GM21367 (cell line): Measurements from ENCODE around the gene TXNL4B.

Experiments used
- ATAC-seq: cut with Tn5 transposase; IDR thresholded peaks from one replicate; pipeline ENCODE4 v1.9.1; 2021; ENCODE audit not compliant: unreplicated experiment

TXNL4B gene

DNA sequence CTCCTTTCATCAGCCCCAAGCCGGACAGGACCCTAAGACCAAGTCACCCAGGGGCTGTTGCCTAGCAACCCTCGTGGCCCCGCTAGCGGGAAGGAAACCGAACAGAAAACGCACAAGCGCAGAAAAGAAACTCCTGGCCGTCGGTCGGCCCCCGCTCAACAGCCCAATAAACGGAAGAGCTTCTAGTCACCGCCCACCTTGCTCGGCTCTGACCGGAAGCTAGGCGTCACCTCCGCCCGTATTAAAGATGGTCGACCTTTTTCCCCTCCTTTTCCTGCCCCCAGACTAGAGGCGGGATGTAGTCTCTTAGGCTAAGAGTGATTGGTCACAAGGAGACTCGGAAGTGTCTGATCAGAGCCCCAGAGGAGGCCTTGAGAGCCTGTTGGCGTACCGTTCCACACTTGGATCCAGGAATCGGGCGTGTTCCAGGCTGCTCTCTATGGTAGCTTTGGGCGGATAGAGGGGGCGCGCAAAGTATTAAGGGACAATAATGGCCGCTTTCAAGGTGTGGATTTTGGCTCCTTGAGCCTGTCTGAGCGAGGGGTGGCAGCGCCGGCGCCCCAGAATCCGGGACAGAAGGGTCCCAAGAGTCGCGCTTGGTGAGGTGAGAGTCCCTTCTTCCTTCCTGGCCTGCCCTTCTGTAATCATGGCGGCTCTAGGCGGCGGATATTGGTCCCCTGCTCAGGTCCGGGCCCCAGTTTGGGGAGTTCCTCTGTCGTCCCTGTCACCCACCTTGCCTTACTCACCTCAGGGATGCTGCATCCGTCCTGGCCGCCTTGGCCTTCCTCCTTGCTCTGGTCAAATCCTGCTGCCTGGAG lies at the start of gene TXNL4B, which contains the start of gene DHX38:
Gene TXNL4B, minus strand, starts transcription at position 173 of the 818 bp plus-strand sequence. CDS start 2,871 bp downstream, outside the sequence.
Gene DHX38, plus strand, starts transcription at position 400 of the 818 bp plus-strand sequence. CDS start 2,311 bp downstream, outside the sequence.
- ATAC-seq, result peak; percentile 96

DNA sequence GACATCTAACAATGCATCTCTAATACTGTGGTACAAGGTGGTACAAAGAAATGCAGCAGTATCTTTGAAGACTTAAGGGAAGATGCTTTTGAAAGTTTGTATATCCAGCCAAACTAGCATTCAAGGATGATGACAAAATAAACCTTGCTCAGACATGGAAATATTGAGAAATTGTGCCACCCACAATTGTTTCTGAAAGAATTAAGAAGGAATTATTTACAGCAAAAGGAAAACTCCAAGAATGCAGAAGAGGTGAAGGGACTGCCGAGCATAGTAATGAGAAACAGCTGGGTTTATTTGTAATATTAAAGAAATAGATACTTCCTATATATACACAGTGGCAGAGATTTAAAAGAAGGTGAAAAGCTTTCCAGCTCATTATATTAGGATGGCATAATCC lies 49.1 kb upstream of the TXNL4B start:
- ATAC-seq, result no peak

DNA sequence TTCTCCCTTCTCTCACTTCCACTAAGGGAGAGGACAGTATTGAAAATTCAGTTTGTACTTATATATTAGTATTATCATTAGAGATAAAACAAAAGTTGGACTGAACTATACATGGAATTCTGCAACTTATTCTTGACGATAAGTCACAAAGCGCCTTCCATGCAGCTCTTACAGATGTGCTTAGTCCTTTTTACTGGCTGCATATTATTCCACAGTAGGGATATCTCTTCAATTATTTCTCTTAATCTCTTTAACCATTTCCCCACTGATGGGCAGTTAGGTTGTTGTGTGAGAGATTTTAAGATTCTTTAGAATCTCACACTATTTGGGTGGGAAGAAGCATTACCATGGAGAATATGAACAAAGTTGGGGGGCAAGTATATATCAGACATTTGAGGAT lies 46.5 kb upstream of the TXNL4B start:
- ATAC-seq, result no peak

DNA sequence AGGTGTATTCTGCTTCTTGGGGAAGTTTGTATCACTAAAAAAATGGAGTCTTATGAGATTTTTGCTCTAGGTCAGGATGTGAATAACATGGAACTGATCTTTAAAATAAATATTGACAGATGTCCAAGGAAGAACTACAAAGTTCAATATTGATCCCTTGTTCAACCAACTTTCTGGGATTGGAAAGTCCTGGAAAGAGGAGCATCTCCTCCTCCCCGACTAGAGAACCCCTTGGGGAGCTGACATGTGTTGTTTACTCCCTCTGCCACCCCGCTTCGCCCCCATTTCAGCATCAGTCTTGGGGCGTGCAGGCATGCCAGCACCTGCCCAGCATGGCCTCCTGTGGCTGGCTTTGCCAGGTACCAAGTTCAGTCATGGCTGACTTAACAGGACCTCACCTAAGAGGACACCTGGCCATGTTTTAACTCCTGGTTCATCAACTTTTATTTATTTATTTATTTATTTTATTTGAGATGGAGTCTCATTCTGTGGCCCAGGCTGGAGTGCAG lies 44.7 kb upstream of the TXNL4B start:
- no peak for ATAC-seq

DNA sequence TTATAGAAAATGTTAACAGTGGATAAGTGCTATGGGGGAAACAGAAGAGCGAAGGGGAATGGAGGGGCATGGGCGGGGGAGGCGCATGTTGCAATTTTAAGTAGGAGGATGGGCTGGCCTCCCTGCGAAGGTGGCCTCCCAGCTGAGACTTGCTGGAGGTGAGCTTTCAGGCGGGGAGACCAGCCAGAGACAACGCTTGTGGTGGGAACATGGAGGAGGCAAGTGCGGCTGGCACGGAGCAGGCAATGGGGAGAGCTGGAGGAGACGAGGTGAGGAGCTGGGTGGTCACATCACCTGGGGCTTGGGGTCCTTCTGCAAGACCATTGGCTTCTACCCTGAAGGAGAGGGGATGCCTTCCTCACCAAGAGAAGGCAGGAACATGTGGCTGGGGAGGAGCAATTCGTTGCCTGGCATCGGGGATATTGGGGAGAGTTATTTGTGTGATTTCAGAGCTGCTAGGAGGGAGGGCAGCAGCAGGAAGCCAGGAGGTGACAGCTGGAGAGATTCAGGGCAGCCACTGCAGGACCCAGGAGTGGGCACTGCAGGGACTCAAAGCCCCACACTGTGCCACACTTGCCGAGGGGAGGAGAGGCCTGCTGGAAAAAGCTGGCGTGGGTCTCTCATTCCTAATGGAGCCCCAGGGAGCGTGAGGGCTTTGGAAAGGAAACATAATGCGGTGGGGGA lies 44.1 kb upstream of the TXNL4B start:
- no peak for ATAC-seq

DNA sequence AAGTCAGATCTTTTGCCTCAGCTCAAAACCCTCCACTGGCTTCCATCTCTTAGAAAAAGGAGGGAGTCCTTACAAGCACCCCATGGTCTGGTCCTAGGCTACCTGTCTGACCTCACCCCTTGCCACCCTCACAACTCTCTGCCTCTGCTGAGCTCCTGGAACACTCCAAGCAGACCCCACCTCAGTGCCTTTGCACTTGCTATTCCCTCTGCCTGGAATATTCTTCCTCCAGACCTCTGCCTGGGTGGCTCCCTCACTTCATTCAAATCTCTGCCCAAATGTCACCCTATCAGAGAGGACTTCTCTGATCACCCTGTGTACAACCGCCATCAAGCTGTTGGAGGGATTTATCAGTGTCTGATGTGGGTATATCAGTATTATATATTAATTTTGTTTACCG lies 41.1 kb upstream of the TXNL4B start:
- ATAC-seq, result no peak

DNA sequence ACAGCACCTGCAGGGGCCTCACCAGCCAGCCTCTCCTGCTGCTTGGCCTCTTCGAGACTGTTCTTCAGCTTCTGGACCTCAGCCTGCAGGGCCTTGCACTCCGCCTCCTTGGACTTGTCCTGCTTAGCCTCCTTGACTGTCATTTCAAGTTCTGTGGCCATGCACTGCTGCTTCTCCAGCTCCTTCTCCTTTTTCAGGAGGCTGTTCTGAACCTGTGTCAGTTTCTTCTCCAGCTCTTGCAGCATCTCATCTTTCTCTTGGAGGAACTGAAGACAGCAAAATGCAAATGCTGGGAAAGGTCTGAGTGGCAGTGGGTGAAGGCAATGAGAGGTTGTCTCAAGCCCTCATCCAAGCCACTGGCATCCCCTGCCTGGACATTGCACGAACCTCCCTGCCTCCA lies 39.3 kb upstream of the TXNL4B start:
- ATAC-seq, result no peak

DNA sequence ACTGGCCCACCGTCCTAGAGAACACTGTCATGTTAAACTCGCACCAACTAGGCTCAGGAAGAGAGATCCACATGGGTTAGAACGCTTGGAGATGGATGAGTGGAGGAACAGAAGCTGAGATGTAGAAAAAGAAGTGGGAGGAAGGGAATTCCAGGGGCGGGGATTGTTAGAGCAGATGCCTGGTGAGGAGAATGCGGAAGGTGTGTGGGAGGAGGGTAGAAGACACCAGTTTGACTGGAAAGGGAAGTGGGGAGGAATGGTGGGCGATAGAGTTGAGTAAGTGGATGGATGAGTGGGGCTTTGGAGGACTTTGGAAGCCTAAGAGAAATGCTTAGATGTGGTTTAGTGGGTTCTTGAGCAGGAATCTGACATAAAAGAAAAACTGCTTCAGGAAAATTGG lies 37.6 kb upstream of the TXNL4B start:
- ATAC-seq, result no peak

DNA sequence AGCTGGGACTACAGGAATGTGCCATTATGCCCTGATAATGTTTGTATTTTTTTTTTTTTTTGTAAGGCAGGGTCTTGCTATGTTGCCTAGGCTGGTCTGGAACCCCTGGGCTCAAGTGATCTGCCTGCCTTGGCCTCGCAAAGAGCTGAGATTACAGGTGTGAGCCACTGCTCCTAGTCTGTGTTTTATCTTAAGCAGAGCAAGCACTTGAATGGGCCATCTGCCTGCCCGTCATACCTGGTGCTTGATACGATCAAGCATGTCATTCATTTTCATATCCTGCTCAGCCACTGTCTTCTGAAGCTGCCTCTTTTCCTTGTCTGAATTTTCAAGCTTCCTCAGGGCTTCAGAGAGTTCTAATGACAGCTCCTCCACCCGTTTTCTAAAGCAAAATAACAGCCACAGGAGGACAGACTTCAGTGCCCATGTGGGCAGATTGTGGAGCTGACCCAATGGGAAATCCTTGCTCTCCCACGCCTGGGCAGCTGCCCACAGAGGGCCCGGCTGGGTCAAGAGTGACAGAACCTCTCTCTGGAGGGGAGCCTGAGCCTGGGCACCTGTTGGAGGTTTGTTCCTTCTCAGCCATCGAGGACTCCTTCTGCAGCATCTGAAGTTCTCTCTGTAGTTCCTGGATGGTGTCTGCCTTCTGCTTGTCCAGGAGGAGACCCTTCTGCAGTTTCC lies 36.7 kb upstream of the TXNL4B start:
- no peak for ATAC-seq

DNA sequence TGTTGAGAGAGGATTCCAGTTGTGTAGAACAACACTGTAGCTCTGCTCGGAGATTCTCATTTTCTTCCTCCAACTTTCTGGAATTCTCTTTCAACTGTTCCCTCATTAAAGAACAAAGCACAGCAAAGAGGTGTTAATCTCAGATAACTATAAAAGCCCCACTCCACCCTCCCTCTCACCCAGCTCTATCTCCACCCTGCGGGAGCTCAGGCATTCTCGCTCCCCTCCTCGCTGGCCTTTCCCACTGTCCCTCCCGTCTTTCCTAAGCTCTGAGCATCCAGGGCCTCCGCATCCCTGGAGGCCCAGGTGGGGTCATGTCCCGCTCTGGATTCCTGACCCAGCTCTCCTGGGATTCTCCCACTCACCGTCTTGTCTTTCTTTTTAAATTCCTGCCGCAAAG lies 35.3 kb upstream of the TXNL4B start:
- no peak for ATAC-seq

DNA sequence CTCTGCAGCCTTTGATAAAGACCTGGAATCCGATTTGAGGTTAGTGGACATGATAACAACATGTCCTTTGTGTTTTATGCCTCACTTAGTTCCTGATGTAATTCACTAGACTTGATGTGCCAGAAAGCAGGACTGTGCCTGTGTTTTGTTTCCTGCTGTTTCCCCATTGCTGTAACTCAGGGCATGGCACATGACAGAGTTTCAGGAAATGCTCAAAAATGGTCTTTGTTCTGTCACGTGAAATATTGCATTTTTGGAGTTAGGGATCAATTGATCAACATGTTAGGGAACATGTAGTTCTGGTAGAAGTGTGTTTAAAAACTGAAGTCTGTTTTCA lies 33.0 kb upstream of the TXNL4B start:
- no peak for ATAC-seq

DNA sequence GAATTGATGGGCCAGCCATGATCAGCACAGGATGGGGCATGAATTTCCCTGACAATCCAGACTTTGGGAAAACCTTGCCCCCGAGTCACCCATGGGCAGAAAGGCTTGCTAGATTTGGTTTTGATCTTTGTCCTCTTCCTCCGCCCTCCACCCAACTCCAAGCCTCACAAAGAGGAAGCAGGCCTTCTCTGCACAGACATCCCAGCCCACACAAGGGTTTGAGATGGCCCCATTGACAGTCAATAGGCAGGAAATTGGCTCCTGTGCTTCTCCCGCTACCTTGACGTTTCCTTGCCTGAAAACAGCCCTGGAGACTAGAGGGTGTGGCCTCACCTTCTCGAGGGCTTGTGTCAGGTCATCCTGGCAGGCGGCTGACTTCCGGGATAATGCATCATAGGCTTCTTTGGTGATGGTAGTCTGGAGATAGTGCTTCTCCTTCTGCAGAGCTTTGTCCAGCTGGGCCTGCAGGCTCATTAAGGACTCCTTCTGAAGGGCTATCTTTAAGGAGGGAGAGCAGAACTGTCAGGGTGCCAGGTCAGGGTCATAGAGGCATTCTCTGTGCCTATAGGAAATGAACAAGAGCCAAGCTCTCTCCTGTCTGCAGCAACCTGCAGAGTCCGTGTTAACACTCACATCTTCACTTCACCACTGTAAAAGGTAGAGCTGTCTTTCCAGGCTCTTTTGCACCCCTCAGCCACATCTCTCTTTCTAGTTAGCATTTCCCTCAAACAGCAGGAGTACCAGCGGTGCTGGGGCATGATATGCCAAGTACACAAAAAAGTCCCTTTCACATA lies 32.4 kb upstream of the TXNL4B start:
- no peak for ATAC-seq

DNA sequence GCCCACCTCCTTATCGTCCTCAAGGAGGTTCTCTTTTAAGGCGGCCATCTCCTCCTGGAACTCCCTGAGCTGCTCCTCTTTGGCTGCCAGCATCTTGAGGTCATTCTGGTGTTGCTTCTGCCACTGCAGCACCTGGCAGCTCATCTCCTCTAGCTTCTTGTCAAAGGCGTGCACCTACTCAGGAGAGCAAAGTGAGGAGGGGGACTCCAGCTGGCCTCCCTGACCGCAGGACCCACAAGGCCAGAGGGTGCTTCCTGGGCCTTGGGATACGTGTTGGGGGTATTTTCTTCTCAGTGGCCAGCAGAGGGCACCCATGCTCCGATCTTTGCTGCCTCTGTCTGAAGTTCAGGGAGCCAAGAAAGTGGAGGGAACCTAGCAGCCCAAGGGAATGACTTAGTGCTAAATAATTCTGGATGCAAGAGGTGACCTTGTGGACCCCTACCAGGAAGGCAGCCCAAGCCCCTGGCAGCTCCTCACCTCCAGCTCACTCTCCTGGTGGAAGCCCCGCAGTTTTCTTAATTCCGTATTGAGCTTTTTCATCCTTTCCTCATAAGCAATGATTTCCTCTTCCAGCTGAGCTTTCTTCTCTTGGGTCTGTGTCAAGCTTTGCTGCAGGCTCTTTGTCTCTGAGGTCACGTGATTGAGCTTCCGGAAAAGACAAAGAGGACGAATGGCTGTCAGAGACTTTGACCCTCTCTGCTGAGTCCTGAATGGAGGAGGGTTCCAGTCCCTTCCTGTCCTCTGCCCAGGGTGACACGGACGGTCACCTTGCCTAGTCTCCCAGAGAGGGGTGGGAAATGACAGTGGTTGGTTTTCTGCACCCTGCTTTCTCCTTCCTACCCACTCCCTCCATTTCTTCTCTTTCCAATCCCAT lies 31.6 kb upstream of the TXNL4B start:
- ATAC-seq, result no peak

DNA sequence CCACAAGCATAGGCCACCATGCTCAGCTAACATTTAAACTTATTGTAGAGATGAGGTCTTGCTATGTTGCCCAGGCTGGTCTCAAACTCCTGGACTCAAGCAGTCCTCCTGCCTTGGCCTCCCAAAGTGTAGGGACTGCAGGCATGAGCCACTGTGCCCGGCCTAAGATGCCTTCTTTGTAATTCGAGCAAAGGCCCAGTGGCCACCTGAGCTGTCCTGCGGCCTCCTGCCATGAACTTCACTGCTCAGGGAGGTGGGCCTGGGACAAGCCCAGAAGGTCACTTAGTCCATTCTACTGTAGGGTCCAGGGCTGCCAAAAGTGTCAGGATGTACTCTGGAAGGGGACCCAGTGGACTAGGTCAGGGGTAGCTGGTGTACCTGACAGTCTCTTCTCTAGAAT lies 30.7 kb upstream of the TXNL4B start:
- no peak for ATAC-seq

DNA sequence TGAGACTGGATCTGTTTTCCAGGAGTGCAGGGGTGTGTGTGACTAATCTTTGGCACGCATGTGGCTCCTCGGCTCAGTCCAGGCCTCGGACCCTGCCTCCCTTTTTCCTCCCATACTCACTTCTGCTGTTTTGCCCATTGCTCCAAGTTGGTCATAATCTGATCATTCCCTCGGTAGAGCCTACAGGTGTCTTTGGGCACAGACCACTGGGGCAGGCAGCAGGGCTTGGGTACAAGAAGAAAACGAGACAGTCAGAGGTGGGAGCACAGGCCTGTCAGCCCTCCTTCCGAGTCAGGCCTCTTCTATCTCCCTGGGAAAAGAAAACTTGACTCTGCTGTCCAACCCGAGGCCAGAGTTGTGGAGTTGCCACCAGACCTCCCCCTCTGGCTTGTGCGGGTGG lies 30.0 kb upstream of the TXNL4B start:
- no peak for ATAC-seq

DNA sequence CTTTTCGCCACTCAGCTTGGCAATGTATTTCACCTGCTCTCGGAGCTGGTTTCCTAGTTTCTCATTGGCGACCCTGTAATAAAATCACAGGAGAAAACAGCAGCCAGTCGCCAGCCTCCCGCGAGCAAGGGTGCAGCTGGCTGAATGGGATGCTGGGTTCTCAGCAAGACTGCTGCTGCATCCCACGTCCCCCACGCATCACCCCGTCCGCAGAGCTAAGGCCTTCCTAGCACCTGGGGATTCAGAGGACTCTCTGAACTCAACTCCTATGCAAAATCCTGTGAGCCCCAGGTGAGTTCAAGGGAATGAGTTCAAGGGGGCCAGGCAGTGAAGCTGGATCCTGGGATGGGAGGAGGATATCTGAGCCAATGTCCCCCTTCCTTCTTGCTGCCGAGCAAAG lies 29.5 kb upstream of the TXNL4B start:
- no peak for ATAC-seq

DNA sequence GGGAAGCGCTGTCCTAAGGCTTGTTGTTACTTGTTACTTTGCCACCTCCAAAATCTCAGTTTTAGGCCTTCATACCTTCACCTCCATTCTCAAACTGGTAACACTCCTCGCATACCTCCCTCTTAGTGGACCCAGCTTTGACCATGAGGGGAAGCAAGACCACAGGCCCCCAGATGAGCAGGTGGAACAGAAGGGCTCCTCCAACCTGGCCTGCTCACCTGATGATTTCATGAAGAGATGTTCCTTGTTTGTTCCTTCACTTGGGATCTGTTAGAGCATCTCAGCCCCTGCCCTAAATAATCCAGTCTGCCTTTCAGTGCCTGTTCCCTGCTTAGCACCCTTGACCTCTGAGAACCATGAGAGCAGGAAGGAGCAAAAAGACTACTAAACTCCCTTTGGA lies 28.9 kb upstream of the TXNL4B start:
- ATAC-seq, result no peak

DNA sequence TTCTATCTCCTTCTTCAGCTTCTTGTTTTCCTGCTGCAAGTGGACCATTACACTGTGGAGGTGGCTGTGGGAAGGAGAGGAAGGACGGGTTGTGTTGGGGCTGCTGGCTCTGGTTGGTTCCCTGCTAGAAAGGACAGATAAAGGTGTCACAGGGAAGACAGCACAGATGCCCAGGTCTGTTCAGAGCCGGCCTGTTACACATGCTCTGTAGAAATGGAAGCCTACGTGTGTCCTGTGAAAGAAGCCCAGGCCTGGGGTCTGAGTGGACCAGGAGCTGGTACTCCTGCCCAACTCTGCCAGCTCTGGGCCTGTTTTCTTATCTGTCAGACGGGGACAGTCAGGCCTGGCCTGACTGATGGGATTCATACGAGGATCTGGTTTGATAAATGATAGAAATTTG lies 26.6 kb upstream of the TXNL4B start:
- no peak for ATAC-seq

DNA sequence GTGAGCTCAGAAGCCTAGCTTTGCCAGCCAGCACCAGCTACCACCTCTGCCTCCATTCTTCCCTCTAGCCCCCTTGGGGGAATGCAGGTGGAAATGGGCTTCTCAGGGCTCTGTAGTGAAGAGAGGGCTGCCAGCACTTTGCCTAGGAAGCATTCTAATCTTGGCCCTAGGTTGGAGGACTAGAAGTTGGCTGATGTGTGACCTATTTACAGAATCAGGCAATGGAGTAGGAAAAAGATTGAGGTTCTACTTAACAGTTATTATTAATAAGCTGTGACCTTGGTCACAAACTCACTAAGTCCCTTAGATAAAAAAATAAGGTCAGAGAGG lies 20.2 kb upstream of the TXNL4B start:
- no peak for ATAC-seq
